ENCODE data around the gene ERCC4. TPM values are rescaled to one million over a fixed set of nuclear protein-coding genes. Genes with fewer than 3 reads are reported as not detected.

The ERCC4 gene
- polyA plus RNA-seq, 2 donors, result 1.0 to 1.1 TPM

DNA sequence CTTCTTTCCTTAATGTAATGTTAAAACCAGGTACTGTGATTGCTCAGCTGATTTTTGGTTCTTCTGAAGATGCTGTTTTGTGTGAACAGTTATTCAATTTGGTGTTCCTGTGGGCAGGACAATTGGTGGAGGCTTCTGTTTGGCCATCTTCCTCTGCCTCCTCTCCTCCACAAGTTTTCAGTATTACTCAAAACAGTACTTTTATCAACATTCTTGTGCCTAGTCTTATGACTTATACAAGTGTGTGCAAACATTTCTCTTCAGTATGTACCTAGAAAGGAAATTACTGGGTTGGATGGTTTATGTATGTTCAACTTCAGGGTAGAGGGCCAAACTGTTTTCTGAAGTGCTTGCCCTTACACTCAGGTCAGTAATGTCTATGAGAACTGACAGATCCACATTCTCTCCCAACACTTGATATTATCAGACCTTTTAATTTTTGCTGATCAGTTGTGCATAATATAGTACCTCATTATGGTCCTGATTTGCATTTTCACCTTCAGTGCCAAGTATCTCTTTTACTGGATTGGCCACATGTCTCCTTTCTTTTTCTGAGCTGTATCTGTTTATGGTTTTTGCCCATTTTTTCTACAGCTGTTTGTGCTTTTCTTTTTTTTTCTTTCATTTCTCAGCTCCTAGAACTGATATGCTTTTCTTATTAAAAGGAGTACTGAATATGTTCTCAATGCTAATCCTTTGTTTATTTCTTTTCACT lies 50.9 kb downstream of the ERCC4 start:
- Histone ChIP-seq H3K4me1 (ENCODE audit: control insufficient read depth in 2 of 2, insufficient read depth in 2 of 2, low read length in 1 of 2) (no peaks in the 10 kb centered on the region), H3K9me3 (ENCODE audit: control insufficient read depth in 2 of 2, insufficient read depth in 1 of 2, low read depth in 1 of 2, low read length in 1 of 2) (no peaks in the 10 kb centered on the region), H3K4me3 (ENCODE audit: low read depth in 1 of 2, low read length in 2 of 2) (no peak overlapping the region), H3K27ac (ENCODE audit: low read depth in 2 of 2, low read length in 1 of 2) (no peak overlapping the region), H3K27me3 (ENCODE audit: control insufficient read depth in 1 of 2, insufficient read depth in 2 of 2, low read length in 2 of 2) (no peaks in the 10 kb centered on the region), H3K36me3 (ENCODE audit: control insufficient read depth in 2 of 2, insufficient read depth in 2 of 2, low read length in 1 of 2) (no peaks in the 10 kb centered on the region)

DNA sequence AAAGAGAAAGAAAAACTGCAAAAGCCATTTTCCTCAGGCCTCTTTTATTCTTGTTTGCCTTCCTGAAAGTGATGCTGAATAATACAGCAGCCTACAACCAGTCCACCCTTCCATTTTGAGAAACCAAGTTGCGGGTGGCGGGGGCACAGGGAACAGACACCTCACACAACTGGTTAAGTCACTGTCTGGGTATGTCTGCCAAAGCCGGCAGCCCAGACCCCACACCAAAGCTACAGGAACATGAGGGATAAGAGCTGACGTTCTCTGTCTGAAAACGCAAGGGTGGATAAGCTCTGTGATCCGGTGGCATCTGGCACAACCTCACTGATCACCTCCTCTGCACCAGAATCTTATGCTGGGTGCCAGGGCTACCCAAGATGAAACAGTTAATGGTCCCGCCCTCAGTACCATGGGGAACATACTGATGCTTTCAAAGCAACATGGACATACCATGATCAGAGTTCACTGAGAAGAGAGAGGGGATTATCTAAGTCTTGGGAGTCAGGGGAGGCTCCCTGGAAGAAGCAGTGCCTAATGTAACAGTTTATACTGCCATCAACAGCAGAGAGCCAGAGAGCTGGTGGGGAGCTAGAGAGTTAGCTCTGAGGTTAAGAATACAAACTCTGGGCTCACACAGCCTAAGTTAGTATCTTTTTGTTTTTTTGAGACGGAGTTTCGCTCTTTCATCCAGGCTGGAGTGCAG lies 53.5 kb downstream of the ERCC4 start:
- H3K27ac ChIP-seq (ENCODE audit: low read depth in 2 of 2, low read length in 1 of 2), result no peak overlapping the region
- no peaks in the 10 kb centered on the region for H3K27me3 ChIP-seq (ENCODE audit: control insufficient read depth in 1 of 2, insufficient read depth in 2 of 2, low read length in 2 of 2)
- WGBS, 2 donors, result 93 to 94% methylated on average over 9 of the region's 9 CpGs
- H3K36me3 ChIP-seq (ENCODE audit: control insufficient read depth in 2 of 2, insufficient read depth in 2 of 2, low read length in 1 of 2), result no peaks in the 10 kb centered on the region
- H3K9me3 ChIP-seq (ENCODE audit: control insufficient read depth in 2 of 2, insufficient read depth in 1 of 2, low read depth in 1 of 2, low read length in 1 of 2), result no peaks in the 10 kb centered on the region
- no peak overlapping the region for H3K4me3 ChIP-seq (ENCODE audit: low read depth in 1 of 2, low read length in 2 of 2)
- no peaks in the 10 kb centered on the region for H3K4me1 ChIP-seq (ENCODE audit: control insufficient read depth in 2 of 2, insufficient read depth in 2 of 2, low read length in 1 of 2)

DNA sequence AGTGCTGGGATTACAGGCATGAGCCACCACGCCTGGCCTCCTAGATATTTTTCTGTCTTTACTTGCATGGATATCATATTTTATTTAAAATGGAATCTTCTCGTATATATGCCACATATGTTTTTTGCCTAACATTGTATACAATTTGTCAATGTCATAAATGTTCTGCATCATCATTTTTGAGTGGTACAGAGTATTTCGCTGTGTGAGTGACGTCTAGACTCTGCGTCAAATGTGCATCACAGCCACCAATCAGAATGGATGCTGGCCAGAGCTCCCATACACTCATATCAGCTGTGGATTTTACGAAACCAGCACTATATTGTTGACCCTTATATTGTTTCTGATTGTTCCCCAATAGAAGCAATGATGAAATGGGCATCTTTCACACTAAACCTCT lies 57.2 kb downstream of the ERCC4 start:
- H3K36me3 ChIP-seq (ENCODE audit: control insufficient read depth in 2 of 2, insufficient read depth in 2 of 2, low read length in 1 of 2), result no peaks in the 10 kb centered on the region

DNA sequence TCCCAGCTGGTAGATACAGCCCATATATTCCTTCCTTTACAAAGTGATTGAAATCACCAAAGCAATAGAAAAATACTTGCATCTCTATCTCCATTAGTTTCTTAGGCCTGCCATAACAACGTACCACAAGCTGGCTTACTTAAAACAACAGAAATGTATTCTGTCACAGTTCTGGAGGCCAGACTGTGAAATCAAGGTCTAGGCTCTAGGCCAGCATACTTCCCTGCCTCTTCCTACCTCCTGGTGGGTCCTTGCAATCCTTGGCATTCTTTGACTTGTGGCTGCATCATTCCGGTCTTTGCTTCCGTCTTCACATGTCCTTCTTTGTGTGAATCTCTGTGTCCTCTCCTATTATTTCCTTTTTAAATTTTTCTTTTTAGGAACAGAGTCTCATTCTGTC lies 62.5 kb downstream of the ERCC4 start:
- no peaks in the 10 kb centered on the region for H3K27me3 ChIP-seq (ENCODE audit: control insufficient read depth in 1 of 2, insufficient read depth in 2 of 2, low read length in 2 of 2)
- no peaks in the 10 kb centered on the region for H3K36me3 ChIP-seq (ENCODE audit: control insufficient read depth in 2 of 2, insufficient read depth in 2 of 2, low read length in 1 of 2)
- WGBS, 2 donors, result 82 to 93% methylated on average over 3 of the region's 3 CpGs
- no peak overlapping the region for H3K27ac ChIP-seq (ENCODE audit: low read depth in 2 of 2, low read length in 1 of 2)
- no peak overlapping the region for H3K4me3 ChIP-seq (ENCODE audit: low read depth in 1 of 2, low read length in 2 of 2)
- H3K4me1 ChIP-seq (ENCODE audit: control insufficient read depth in 2 of 2, insufficient read depth in 2 of 2, low read length in 1 of 2), result no peaks in the 10 kb centered on the region
- H3K9me3 ChIP-seq (ENCODE audit: control insufficient read depth in 2 of 2, insufficient read depth in 1 of 2, low read depth in 1 of 2, low read length in 1 of 2), result peaks cover 0 to 3% of the 10 kb centered on the region in 2 donors

More for the DNA sequence above, 57.2 kb downstream of the ERCC4 start:
- no peaks in the 10 kb centered on the region for H3K4me1 ChIP-seq (ENCODE audit: control insufficient read depth in 2 of 2, insufficient read depth in 2 of 2, low read length in 1 of 2)
- WGBS, 2 donors, result 93% methylated on average over 6 of the region's 6 CpGs
- peaks cover 0 to 3% of the 10 kb centered on the region in 2 donors for H3K9me3 ChIP-seq (ENCODE audit: control insufficient read depth in 2 of 2, insufficient read depth in 1 of 2, low read depth in 1 of 2, low read length in 1 of 2)
- H3K27me3 ChIP-seq (ENCODE audit: control insufficient read depth in 1 of 2, insufficient read depth in 2 of 2, low read length in 2 of 2), result no peaks in the 10 kb centered on the region
- no peak overlapping the region for H3K4me3 ChIP-seq (ENCODE audit: low read depth in 1 of 2, low read length in 2 of 2)
- H3K27ac ChIP-seq (ENCODE audit: low read depth in 2 of 2, low read length in 1 of 2), result no peak overlapping the region

DNA sequence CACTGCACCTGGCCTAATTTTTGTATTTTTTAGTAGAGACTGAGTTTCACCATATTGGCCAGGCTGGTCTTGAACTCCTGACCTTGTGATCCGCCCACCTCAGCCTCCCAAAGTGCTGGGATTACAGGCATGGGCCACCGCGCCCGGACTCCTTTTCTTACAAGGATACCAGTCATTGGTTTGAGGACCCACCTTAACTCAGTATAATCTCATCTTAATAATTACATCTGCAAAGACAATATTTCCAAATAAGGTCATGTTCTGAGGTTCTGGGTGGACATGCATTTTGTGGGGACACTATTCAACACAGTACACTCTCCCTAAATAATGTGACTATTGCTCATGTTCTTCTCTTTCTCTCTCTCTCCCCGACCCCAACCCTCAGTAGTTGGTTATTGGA lies 63.7 kb downstream of the ERCC4 start:
- Histone ChIP-seq H3K9me3 (ENCODE audit: control insufficient read depth in 2 of 2, insufficient read depth in 1 of 2, low read depth in 1 of 2, low read length in 1 of 2) (peaks cover 0 to 3% of the 10 kb centered on the region in 2 donors), H3K4me3 (ENCODE audit: low read depth in 1 of 2, low read length in 2 of 2) (no peak overlapping the region), H3K27ac (ENCODE audit: low read depth in 2 of 2, low read length in 1 of 2) (no peak overlapping the region), H3K36me3 (ENCODE audit: control insufficient read depth in 2 of 2, insufficient read depth in 2 of 2, low read length in 1 of 2) (no peaks in the 10 kb centered on the region), H3K27me3 (ENCODE audit: control insufficient read depth in 1 of 2, insufficient read depth in 2 of 2, low read length in 2 of 2) (no peaks in the 10 kb centered on the region), H3K4me1 (ENCODE audit: control insufficient read depth in 2 of 2, insufficient read depth in 2 of 2, low read length in 1 of 2) (no peaks in the 10 kb centered on the region)
- 73 to 85% methylated on average over 5 of the region's 5 CpGs for WGBS, 2 donors

DNA sequence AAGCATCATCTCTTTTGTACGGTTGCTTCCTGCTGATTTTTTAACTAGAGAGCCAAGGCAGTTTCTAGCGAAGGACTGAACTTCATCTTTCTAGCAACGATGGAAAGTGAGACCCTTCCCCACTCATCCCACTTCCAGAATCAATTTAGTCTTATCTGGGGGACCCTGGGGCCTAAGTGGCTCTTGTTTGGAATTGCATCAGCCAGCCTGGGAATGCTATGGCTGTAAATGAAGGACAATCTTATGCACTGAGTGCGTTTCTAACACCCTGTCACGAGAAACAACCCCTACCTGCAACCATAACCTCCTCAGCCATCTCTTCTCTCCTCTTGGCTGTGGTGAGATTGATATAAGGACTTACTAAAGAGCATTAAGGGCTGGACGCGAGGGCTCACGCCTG lies 64.8 kb downstream of the ERCC4 start:
- WGBS, 2 donors, result 88 to 89% methylated on average over 8 of the region's 8 CpGs
- Histone ChIP-seq H3K27me3 (ENCODE audit: control insufficient read depth in 1 of 2, insufficient read depth in 2 of 2, low read length in 2 of 2) (no peaks in the 10 kb centered on the region), H3K4me1 (ENCODE audit: control insufficient read depth in 2 of 2, insufficient read depth in 2 of 2, low read length in 1 of 2) (no peaks in the 10 kb centered on the region), H3K4me3 (ENCODE audit: low read depth in 1 of 2, low read length in 2 of 2) (no peak overlapping the region), H3K36me3 (ENCODE audit: control insufficient read depth in 2 of 2, insufficient read depth in 2 of 2, low read length in 1 of 2) (no peaks in the 10 kb centered on the region), H3K9me3 (ENCODE audit: control insufficient read depth in 2 of 2, insufficient read depth in 1 of 2, low read depth in 1 of 2, low read length in 1 of 2) (peaks cover 0 to 3% of the 10 kb centered on the region in 2 donors), H3K27ac (ENCODE audit: low read depth in 2 of 2, low read length in 1 of 2) (no peak overlapping the region)

DNA sequence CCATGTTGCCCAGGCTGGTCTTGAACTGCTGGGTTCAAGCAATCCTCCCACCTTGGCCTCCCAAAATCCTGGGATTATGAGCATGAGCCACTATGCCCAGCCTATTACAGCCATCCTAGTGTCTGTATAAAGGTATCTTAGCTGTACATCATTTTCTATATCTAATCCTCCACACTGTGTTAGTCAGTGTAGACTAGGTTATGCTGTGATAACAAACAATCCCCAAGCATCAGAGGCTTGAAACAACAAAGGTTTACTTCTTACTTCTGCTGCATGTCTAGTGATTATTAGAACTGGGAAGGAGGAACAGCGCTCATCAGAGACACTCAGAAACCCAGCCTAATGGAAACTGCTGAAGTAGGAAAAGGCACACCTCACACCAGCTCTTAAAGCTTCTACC lies 68.1 kb downstream of the ERCC4 start:
- H3K9me3 ChIP-seq (ENCODE audit: control insufficient read depth in 2 of 2, insufficient read depth in 1 of 2, low read depth in 1 of 2, low read length in 1 of 2), result no peaks in the 10 kb centered on the region
- no peaks in the 10 kb centered on the region for H3K27me3 ChIP-seq (ENCODE audit: control insufficient read depth in 1 of 2, insufficient read depth in 2 of 2, low read length in 2 of 2)
- no peak overlapping the region for H3K4me3 ChIP-seq (ENCODE audit: low read depth in 1 of 2, low read length in 2 of 2)
- H3K27ac ChIP-seq (ENCODE audit: low read depth in 2 of 2, low read length in 1 of 2), result no peak overlapping the region
- no peaks in the 10 kb centered on the region for H3K4me1 ChIP-seq (ENCODE audit: control insufficient read depth in 2 of 2, insufficient read depth in 2 of 2, low read length in 1 of 2)
- WGBS, 2 donors, result 91 to 98% methylated on average over 1 of the region's 1 CpG
- H3K36me3 ChIP-seq (ENCODE audit: control insufficient read depth in 2 of 2, insufficient read depth in 2 of 2, low read length in 1 of 2), result no peaks in the 10 kb centered on the region

DNA sequence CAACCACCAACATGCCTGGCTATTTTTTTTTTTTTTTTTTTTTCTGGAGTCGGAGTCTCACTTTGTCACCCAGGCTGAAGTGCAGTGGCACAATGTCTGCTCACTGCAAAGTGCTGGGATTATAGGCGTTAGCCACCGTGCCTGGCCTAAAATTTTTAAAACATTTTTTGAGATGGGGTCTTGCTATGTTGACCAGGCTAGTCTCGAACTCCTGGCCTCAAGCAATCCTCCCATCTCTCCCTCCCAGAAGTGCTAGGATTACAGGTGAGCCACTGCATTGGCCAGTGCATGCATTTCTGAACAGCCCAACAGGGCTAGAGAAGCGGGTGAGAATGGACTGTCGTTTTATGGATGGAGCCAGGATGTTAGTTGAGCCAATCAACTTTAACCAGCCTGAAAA lies 72.4 kb downstream of the ERCC4 start:
- no peaks in the 10 kb centered on the region for H3K27me3 ChIP-seq (ENCODE audit: control insufficient read depth in 1 of 2, insufficient read depth in 2 of 2, low read length in 2 of 2)
- 88 to 94% methylated on average over 6 of the region's 6 CpGs for WGBS, 2 donors

DNA sequence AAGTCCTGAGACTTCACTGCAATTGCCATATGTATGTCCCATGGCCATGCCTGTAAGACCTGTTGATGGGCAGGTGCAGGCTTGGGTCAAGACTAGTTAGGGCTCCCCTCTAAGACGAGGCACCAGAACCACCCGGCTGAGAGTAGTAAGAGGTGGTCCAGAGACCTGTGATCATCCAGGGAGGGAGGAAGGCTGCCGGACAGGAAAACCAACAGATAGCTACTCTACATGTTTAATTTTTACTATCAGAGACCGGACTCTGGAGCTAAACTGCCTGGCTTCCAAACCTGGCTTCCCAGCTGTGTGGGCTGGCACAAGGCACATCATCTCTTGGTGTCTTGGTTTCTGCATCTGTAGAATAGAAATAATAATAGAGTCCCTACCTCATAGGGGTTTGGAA lies 73.0 kb downstream of the ERCC4 start:
- Histone ChIP-seq H3K9me3 (ENCODE audit: control insufficient read depth in 2 of 2, insufficient read depth in 1 of 2, low read depth in 1 of 2, low read length in 1 of 2) (no peaks in the 10 kb centered on the region), H3K4me1 (ENCODE audit: control insufficient read depth in 2 of 2, insufficient read depth in 2 of 2, low read length in 1 of 2) (no peaks in the 10 kb centered on the region), H3K4me3 (ENCODE audit: low read depth in 1 of 2, low read length in 2 of 2) (no peak overlapping the region), H3K36me3 (ENCODE audit: control insufficient read depth in 2 of 2, insufficient read depth in 2 of 2, low read length in 1 of 2) (no peaks in the 10 kb centered on the region), H3K27me3 (ENCODE audit: control insufficient read depth in 1 of 2, insufficient read depth in 2 of 2, low read length in 2 of 2) (no peaks in the 10 kb centered on the region), H3K27ac (ENCODE audit: low read depth in 2 of 2, low read length in 1 of 2) (no peak overlapping the region)
- 92 to 95% methylated on average over 4 of the region's 4 CpGs for WGBS, 2 donors

More for the DNA sequence above, 72.4 kb downstream of the ERCC4 start:
- H3K4me1 ChIP-seq (ENCODE audit: control insufficient read depth in 2 of 2, insufficient read depth in 2 of 2, low read length in 1 of 2), result no peaks in the 10 kb centered on the region
- no peaks in the 10 kb centered on the region for H3K9me3 ChIP-seq (ENCODE audit: control insufficient read depth in 2 of 2, insufficient read depth in 1 of 2, low read depth in 1 of 2, low read length in 1 of 2)
- H3K4me3 ChIP-seq (ENCODE audit: low read depth in 1 of 2, low read length in 2 of 2), result no peak overlapping the region
- H3K36me3 ChIP-seq (ENCODE audit: control insufficient read depth in 2 of 2, insufficient read depth in 2 of 2, low read length in 1 of 2), result no peaks in the 10 kb centered on the region
- no peak overlapping the region for H3K27ac ChIP-seq (ENCODE audit: low read depth in 2 of 2, low read length in 1 of 2)
